HepG2 (cell line): Measurements from ENCODE around the gene DPP8. TPM values are rescaled to one million over a fixed set of nuclear protein-coding genes. Genes with fewer than 3 reads are reported as not detected.

Source experiments
- ATAC-seq: fragments of 200-7000 bp; cut with Tn5 transposase; 3 replicates; pipeline ENCODE4 v1.9.1; 2020; ENCODE audit warnings: mild to moderate bottlenecking, moderate library complexity
- BruUV-seq: library from RNA; stranded (reverse); fragments of 400-500 nt; replicated peaks from 2 replicates; lab custom pipeline; 2021; lab: Mats Ljungman, UMichigan
- CTCF ChIA-PET: fragments of 300-600 bp; formaldehyde crosslinking; extraction: SDS; loops from one replicate; lab custom pipeline; 2021; ENCODE audit warnings: low total read pairs, inconsistent platforms, low intra/inter-chr PET ratio; lab: Yijun Ruan, JAX
- POLR2A ChIA-PET: fragments of 350-600 bp; sonication (Branson Sonifier 250); formaldehyde crosslinking; loops from one replicate; lab custom pipeline; 2020; ENCODE audit warnings: antibody characterized with exemption, inconsistent platforms; lab: Yijun Ruan, JAX
- DNase-seq: peaks from one replicate; pipeline ENCODE4 v3.0.0-alpha.2; 2015; ENCODE audit warnings: low spot score
- FAIRE-seq: peaks from 3 replicates; lab custom pipeline; 2011; peaks lifted over from hg19 to GRCh38; lab: Jason Lieb, UNC
- H2AFZ ChIP-seq: one replicate; pipeline ENCODE4 v1.6.1; 2011; ENCODE audit warnings: low read length, inconsistent platforms
- H3K27ac ChIP-seq: fragments of 300-600 bp; 3 replicates; pipeline ENCODE4 v1.8.0; 2011; ENCODE audit warnings: mixed run types, mild to moderate bottlenecking, mixed read lengths, low read length, inconsistent platforms; ENCODE audit not compliant: insufficient read depth; ENCODE audit errors: extremely low read length
- H3K27me3 ChIP-seq, 2 experiments: fragments of 200-600 bp in 1 of 2; 2 replicates in 1 of 2; 3 replicates in 1 of 2; pipeline versions ENCODE4 v1.6.0 to v1.8.0; 2011; ENCODE audit warnings: low read length in 2 of 2, mild to moderate bottlenecking in 2 of 2, moderate library complexity in 2 of 2, inconsistent platforms in 1 of 2; ENCODE audit not compliant: insufficient read depth in 2 of 2, control insufficient read depth in 1 of 2
- H3K36me3 ChIP-seq, 2 experiments: fragments of 200-600 bp in 1 of 2; replicated peaks in 1 of 2; 2 replicates in 1 of 2; 3 replicates in 1 of 2; pipeline versions ENCODE4 v1.5.1 to v1.8.0; 2011; ENCODE audit warnings: low read length in 2 of 2, inconsistent platforms in 1 of 2; ENCODE audit not compliant: insufficient read depth in 2 of 2, control insufficient read depth in 1 of 2
- H3K4me1 ChIP-seq: 2 replicates; pipeline ENCODE4 v1.5.1; 2012; ENCODE audit warnings: low read length, inconsistent platforms; ENCODE audit not compliant: insufficient read depth
- H3K4me2 ChIP-seq: 2 replicates; pipeline ENCODE4 v1.6.0; 2011; ENCODE audit warnings: low read depth, low read length, inconsistent platforms
- H3K4me3 ChIP-seq, 3 experiments: fragments of 200-600 bp in 1 of 3; sonication (generic), shearing (Covaris generic) in 1 of 3; replicated peaks in 1 of 3; 2 replicates each; pipeline ENCODE4 v1.5.1; 2011 to 2016; ENCODE audit warnings: low read length in 3 of 3, inconsistent platforms in 2 of 3, low read depth in 2 of 3, mild to moderate bottlenecking in 2 of 3, control low read depth in 1 of 3, mixed read lengths in 1 of 3; ENCODE audit not compliant: insufficient read depth in 1 of 3
- H3K79me2 ChIP-seq: one replicate; pipeline ENCODE4 v1.6.1; 2011; ENCODE audit warnings: low read length, inconsistent platforms; ENCODE audit not compliant: insufficient read depth
- H3K9ac ChIP-seq: 2 replicates; pipeline ENCODE4 v1.6.0; 2011; ENCODE audit warnings: mild to moderate bottlenecking, low read depth, low read length, inconsistent platforms; ENCODE audit not compliant: insufficient read depth
- H3K9me3 ChIP-seq: 2 replicates; pipeline ENCODE4 v1.5.1; 2012; ENCODE audit warnings: mild to moderate bottlenecking, low read length
- H4K20me1 ChIP-seq: 2 replicates; pipeline ENCODE4 v1.6.0; 2011; ENCODE audit warnings: inconsistent platforms, mild to moderate bottlenecking, low read length, moderate library complexity; ENCODE audit not compliant: insufficient read depth
- ATF7-NPFF ChIP-seq: sonication (generic); formaldehyde crosslinking; IDR thresholded peaks from 2 replicates; pipeline ENCODE4 v1.8.1; 2023; ENCODE audit warnings: mild to moderate bottlenecking, low read depth, missing genetic modification reagents, moderate library complexity
- CREM ChIP-seq, 2 experiments: sonication (generic) in 1 of 2; formaldehyde crosslinking in 1 of 2; IDR thresholded peaks; 2 replicates each; pipeline versions ENCODE4 v1.4.0 to v1.6.1; 2016 to 2020; ENCODE audit warnings: antibody characterized with exemption in 1 of 2, mild to moderate bottlenecking in 1 of 2, missing genetic modification reagents in 1 of 2
- KAT7 ChIP-seq: IDR thresholded peaks from 2 replicates; pipeline ENCODE4 v1.6.1; 2018; ENCODE audit warnings: borderline replicate concordance, missing compliant biosample characterization
- KLF15 ChIP-seq: sonication (generic); formaldehyde crosslinking; IDR thresholded peaks from 2 replicates; pipeline ENCODE4 v1.8.1; 2023; ENCODE audit warnings: borderline replicate concordance, mild to moderate bottlenecking, inconsistent platforms, missing genetic modification reagents, mixed read lengths
- NAIF1 ChIP-seq: sonication (generic); formaldehyde crosslinking; IDR thresholded peaks from 2 replicates; pipeline ENCODE4 v1.5.0; 2020; ENCODE audit warnings: mild to moderate bottlenecking, missing genetic modification reagents, borderline replicate concordance
- RBM39 ChIP-seq: fragments of 200-400 bp; formaldehyde crosslinking; IDR thresholded peaks from one replicate; pipeline ENCODE4 v1.6.1; 2018; ENCODE audit warnings: antibody characterized with exemption, mild to moderate bottlenecking, low read depth, low read length; ENCODE audit not compliant: poor library complexity, severe bottlenecking
- SRSF1 ChIP-seq: fragments of 200-400 bp; formaldehyde crosslinking; optimal IDR thresholded peaks from 2 replicates; pipeline ENCODE3; 2017; ENCODE audit warnings: mild to moderate bottlenecking, low read depth, low read length, moderate library complexity
- ZMYM4 ChIP-seq: sonication (generic); formaldehyde crosslinking; IDR thresholded peaks from 2 replicates; pipeline ENCODE4 v1.8.1; 2023; ENCODE audit warnings: mild to moderate bottlenecking, missing genetic modification reagents
- ZNF558 ChIP-seq: sonication (generic); formaldehyde crosslinking; IDR thresholded peaks from 2 replicates; pipeline ENCODE4 v1.9.0; 2022; ENCODE audit warnings: mild to moderate bottlenecking, missing genetic modification reagents, borderline replicate concordance
- ZSCAN22 ChIP-seq: sonication (generic); formaldehyde crosslinking; IDR thresholded peaks from 2 replicates; pipeline ENCODE4 v1.4.0; 2020; ENCODE audit warnings: mild to moderate bottlenecking, missing genetic modification reagents
- WGBS: methylation state at CpG from one replicate; pipeline ENCODE4 v1.1.6; 2017; ENCODE audit warnings: low lambda C conversion rate; 5-methylcytosine and 5-hydroxymethylcytosine counted together
- in situ Hi-C: cut with HindIII; loops from 2 replicates; pipeline ENCODE4 v1.10.0; 2017; ENCODE audit warnings: low pct_unique_long_range_greater_than_20kb; ENCODE audit not compliant: extremely low pct_ligation_motif_present
- intact Hi-C: fragments of 100-400 bp; cut with micrococcal nuclease; formaldehyde crosslinking; loops from one replicate; pipeline ENCODE4 v1.10.0; 2022; ENCODE audit not compliant: unreplicated experiment
- polyA plus RNA-seq, 8 experiments: library from polyadenylated mRNA; depleted of rRNA in 3 of 8; stranded (reverse) in 7 of 8; unstranded in 1 of 8; fragments of >200 nt; fragmentation: Illumina TruSeq in 4 of 8; extraction: Trizol in 4 of 8; gene quantifications; 2 replicates each; pipeline versions ENCODE4 v1.2.1 to v1.2.3, GENCODE V29; 2011 to 2016; ENCODE audit warnings: low read depth in 4 of 8, missing spikeins in 1 of 8, mixed read lengths in 1 of 8; ENCODE audit not compliant: insufficient read depth in 1 of 8
- total RNA-seq, 5 experiments: library from RNA; depleted of rRNA; stranded (reverse); fragments of >200 nt; fragmentation: Illumina TruSeq; extraction: Trizol; gene quantifications; 2 replicates each; pipeline ENCODE4 v1.2.3, GENCODE V29; 2016; ENCODE audit warnings: low read depth in 1 of 5
- TF ChIP-seq, protein P1 (sequence below): sonication (generic); formaldehyde crosslinking; conservative IDR thresholded peaks from 2 replicates; pipeline ENCODE4 v1.5.0; 2020; ENCODE audit warnings: missing genetic modification reagents
- TF ChIP-seq, protein P2 (sequence below): IDR thresholded peaks from 2 replicates; pipeline ENCODE4 v1.6.1; 2012; ENCODE audit warnings: low read length, improper control_type of control experiment

The DPP8 gene
- total and polyA plus RNA-seq, 2 of the 13 experiments (the other 11 are each of a cell fraction or from before 2014, with no cell fraction given) = 18.0 to 26.3 TPM

DNA sequence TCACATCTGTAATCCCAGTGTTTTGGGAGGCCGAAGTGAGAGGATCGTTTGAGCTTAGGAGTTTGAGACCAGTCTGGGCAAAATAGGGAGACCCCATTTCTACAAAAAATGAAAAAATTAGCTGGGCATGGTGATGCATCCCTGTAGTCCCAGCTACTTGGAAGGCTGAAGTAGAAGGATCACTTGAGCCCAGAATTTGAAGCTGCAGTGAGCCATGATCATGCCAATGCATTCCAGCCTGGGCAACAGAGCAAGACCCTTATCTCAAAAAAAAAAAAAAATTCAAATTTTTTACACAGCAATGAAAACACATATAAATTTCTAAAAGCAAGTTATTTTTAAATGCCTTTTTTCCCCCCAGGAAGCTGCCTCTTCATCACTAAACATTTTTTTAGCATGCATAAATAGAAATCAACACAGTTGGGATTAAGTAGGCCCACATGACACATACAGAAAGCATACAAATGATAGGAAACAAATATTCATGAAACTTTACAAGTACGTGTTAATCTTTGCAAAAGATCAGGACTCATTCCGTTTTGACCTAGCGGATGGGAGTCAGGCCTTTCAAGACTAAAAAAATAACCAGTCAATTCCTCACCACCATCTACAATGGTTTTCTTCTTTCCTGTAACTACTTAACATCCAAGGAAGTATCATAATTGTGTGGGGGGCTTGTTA lies 49.1 kb downstream of the DPP8 start:
- TF ChIP-seq ZMYM4 (CRISPR knock-in tag) = no peak
- ATAC-seq (no peak), FAIRE-seq (peak; percentile 34), DNase-seq (no peak)
- Histone ChIP-seq H3K27ac (no peak overlapping the region), H3K79me2 (no peaks in the 10 kb centered on the region), H3K4me2 (no peak overlapping the region), H2AFZ (no peak overlapping the region), H3K9ac (no peak overlapping the region), H3K36me3 (peaks cover 15 to 42% of the 10 kb centered on the region in 2 experiments), H3K27me3 (no peaks in the 10 kb centered on the region), H3K4me3 (no peak overlapping the region), H3K4me1 (no peaks in the 10 kb centered on the region), H4K20me1 (no peaks in the 10 kb centered on the region), H3K9me3 (no peaks in the 10 kb centered on the region)
- intact Hi-C loops (no loop called here), in situ Hi-C loops (no loop called here)
- ChIA-PET CTCF (no interaction called here), POLR2A (no interaction called here)
- 94% methylated on average over 5 of the region's 5 CpGs for WGBS
- no TSS peak for BruUV-seq

DNA sequence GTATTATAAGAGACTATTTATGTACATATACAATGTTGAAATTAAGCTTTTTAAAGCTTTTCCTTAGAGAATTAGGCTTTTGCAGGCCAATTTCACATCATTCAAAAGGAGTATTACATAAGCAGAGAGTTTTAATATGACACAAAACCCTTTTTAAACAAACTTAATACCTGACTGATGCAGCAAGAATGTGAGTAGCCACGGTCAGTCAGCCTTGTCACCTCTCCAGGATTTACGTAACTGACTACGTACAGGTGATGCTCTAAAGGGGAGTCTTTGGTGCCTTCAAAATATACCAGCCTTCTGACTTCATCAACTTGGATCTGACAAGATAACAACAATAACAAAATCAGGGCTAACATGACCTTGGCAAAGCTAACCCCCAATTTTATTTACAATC lies 50.6 kb downstream of the DPP8 start:
- no TSS peak for BruUV-seq
- Histone ChIP-seq H3K4me2 (no peak overlapping the region), H3K79me2 (no peaks in the 10 kb centered on the region), H4K20me1 (no peaks in the 10 kb centered on the region), H3K9me3 (no peaks in the 10 kb centered on the region), H3K27me3 (no peaks in the 10 kb centered on the region), H3K36me3 (peaks cover 11 to 40% of the 10 kb centered on the region in 2 experiments), H2AFZ (no peak overlapping the region), H3K27ac (no peak overlapping the region), H3K9ac (no peak overlapping the region), H3K4me3 (no peak overlapping the region), H3K4me1 (no peaks in the 10 kb centered on the region)
- in situ Hi-C loops = no loop called here
- POLR2A ChIA-PET = no interaction called here
- DNase-seq (no peak), ATAC-seq (no peak), FAIRE-seq (no peak)
- CTCF ChIA-PET = no interaction called here
- WGBS = 97% methylated on average over 3 of the region's 3 CpGs
- intact Hi-C loops = no loop called here
- TF ChIP-seq, protein P1, sequence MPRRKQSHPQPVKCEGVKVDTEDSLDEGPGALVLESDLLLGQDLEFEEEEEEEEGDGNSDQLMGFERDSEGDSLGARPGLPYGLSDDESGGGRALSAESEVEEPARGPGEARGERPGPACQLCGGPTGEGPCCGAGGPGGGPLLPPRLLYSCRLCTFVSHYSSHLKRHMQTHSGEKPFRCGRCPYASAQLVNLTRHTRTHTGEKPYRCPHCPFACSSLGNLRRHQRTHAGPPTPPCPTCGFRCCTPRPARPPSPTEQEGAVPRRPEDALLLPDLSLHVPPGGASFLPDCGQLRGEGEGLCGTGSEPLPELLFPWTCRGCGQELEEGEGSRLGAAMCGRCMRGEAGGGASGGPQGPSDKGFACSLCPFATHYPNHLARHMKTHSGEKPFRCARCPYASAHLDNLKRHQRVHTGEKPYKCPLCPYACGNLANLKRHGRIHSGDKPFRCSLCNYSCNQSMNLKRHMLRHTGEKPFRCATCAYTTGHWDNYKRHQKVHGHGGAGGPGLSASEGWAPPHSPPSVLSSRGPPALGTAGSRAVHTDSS (CRISPR knock-in tag) = no peak
- TF ChIP-seq KAT7 (CRISPR knock-in tag) (no peak), KLF15 (CRISPR knock-in tag) (no peak), SRSF1 (no peak), ZSCAN22 (no peak), ATF7-NPFF (CRISPR knock-in tag) (no peak), CREM (IDR thresholded peaks at IDR 0.05) (no peak), CREM (CRISPR knock-in tag; IDR thresholded peaks at IDR 0.05) (no peak), ZNF558 (no peak), NAIF1 (CRISPR knock-in tag) (no peak), RBM39 (no peak)
- TF ChIP-seq, protein P2, sequence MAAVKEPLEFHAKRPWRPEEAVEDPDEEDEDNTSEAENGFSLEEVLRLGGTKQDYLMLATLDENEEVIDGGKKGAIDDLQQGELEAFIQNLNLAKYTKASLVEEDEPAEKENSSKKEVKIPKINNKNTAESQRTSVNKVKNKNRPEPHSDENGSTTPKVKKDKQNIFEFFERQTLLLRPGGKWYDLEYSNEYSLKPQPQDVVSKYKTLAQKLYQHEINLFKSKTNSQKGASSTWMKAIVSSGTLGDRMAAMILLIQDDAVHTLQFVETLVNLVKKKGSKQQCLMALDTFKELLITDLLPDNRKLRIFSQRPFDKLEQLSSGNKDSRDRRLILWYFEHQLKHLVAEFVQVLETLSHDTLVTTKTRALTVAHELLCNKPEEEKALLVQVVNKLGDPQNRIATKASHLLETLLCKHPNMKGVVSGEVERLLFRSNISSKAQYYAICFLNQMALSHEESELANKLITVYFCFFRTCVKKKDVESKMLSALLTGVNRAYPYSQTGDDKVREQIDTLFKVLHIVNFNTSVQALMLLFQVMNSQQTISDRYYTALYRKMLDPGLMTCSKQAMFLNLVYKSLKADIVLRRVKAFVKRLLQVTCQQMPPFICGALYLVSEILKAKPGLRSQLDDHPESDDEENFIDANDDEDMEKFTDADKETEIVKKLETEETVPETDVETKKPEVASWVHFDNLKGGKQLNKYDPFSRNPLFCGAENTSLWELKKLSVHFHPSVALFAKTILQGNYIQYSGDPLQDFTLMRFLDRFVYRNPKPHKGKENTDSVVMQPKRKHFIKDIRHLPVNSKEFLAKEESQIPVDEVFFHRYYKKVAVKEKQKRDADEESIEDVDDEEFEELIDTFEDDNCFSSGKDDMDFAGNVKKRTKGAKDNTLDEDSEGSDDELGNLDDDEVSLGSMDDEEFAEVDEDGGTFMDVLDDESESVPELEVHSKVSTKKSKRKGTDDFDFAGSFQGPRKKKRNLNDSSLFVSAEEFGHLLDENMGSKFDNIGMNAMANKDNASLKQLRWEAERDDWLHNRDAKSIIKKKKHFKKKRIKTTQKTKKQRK = no peak
